ENCODE data around the gene CFAP90. TPM values are rescaled to one million over a fixed set of nuclear protein-coding genes. Genes with fewer than 3 reads are reported as not detected.

CFAP90 gene
- total RNA-seq, 2 donors from 2014 or later = not detected

- no peak overlapping the region for H3K27ac Mint-ChIP-seq
- no peak overlapping the region for H3K4me3 Mint-ChIP-seq
- no peaks in the 10 kb centered on the region for H3K4me1 Mint-ChIP-seq
- ATAC-seq (replicated peaks) = no peak
- H3K36me3 Mint-ChIP-seq (ENCODE audit: low read depth) = no peaks in the 10 kb centered on the region
- peaks cover 38% of the 10 kb centered on the region for H3K27me3 Mint-ChIP-seq
- H3K9me3 Mint-ChIP-seq = no peaks in the 10 kb centered on the region
These were observed 27.3 kb downstream of the CFAP90 start for GRCh38 chr5:7823594-7823993.

- Mint-ChIP-seq H3K36me3 (ENCODE audit: low read depth) (no peaks in the 10 kb centered on the region), H3K27ac (no peak overlapping the region), H3K9me3 (no peaks in the 10 kb centered on the region), H3K27me3 (peaks cover 36% of the 10 kb centered on the region), H3K4me1 (no peaks in the 10 kb centered on the region), H3K4me3 (no peak overlapping the region)
- ATAC-seq (replicated peaks) = no peak
These were observed 28.5 kb downstream of the CFAP90 start for GRCh38 chr5:7822449-7822848.

DNA sequence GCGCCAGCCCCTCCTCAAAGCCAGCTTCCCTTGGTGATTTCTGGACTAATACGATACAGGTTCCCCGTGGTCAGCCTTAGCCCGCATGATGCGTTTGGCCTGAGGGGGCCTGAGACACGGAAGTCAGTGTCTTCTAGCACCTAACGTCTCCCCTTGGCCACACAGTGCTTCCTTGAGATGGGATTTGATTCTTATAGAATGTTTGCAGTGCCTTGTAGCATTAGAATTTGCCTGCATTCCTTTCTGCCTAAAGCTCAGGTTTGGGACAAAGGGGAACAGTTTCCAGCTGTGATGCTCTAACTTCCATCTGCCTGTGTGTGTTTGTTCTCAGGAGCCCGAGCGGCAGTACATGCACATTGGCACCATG is 34.4 kb downstream of the CFAP90 start:
- no peak overlapping the region for H3K27ac Mint-ChIP-seq
- ATAC-seq (replicated peaks) = no peak
- H3K4me1 Mint-ChIP-seq = no peaks in the 10 kb centered on the region
- H3K9me3 Mint-ChIP-seq = no peaks in the 10 kb centered on the region
- H3K36me3 Mint-ChIP-seq (ENCODE audit: low read depth) = no peaks in the 10 kb centered on the region
- peaks cover 40% of the 10 kb centered on the region for H3K27me3 Mint-ChIP-seq
- no peak overlapping the region for H3K4me3 Mint-ChIP-seq

- ATAC-seq (replicated peaks) = peak; percentile 82
- Mint-ChIP-seq H3K27me3 (peaks cover 37% of the 10 kb centered on the region), H3K4me3 (no peak overlapping the region), H3K36me3 (ENCODE audit: low read depth) (no peaks in the 10 kb centered on the region), H3K9me3 (no peaks in the 10 kb centered on the region), H3K4me1 (no peaks in the 10 kb centered on the region), H3K27ac (no peak overlapping the region)
These were observed 34.9 kb downstream of the CFAP90 start for GRCh38 chr5:7815892-7816534.

DNA sequence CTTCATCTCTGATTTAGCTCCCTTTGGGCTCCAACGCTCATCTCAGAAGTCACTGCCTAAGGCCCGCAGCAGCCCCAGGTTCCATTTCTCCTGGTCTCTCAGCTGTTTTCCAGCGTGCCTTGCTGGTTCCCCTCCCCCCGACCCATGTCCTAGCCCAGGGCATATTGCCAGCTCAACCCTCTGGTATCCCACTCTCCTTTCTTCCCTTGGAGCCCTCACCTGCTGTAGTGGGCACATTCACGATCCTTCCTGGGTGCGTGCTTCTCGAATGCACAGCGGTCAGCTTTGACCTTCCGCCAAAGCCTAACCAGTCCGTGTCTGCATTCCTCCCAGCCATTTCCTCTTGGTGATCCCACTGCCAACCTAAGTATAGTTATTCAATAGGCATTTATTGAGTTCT is 36.1 kb downstream of the CFAP90 start:
- no peaks in the 10 kb centered on the region for H3K4me1 Mint-ChIP-seq
- no peaks in the 10 kb centered on the region for H3K9me3 Mint-ChIP-seq
- H3K4me3 Mint-ChIP-seq = no peak overlapping the region
- ATAC-seq (replicated peaks) = no peak
- H3K27me3 Mint-ChIP-seq = peaks cover 41% of the 10 kb centered on the region
- no peaks in the 10 kb centered on the region for H3K36me3 Mint-ChIP-seq (ENCODE audit: low read depth)
- H3K27ac Mint-ChIP-seq = no peak overlapping the region

GRCh38 chr5:7813576-7813975 is 37.4 kb downstream of the CFAP90 start:
- Mint-ChIP-seq H3K27ac (no peak overlapping the region), H3K36me3 (ENCODE audit: low read depth) (no peaks in the 10 kb centered on the region), H3K27me3 (peaks cover 36% of the 10 kb centered on the region), H3K9me3 (no peaks in the 10 kb centered on the region), H3K4me3 (no peak overlapping the region), H3K4me1 (no peaks in the 10 kb centered on the region)
- no peak for ATAC-seq (replicated peaks)

GRCh38 chr5:7813007-7813406 is 37.9 kb downstream of the CFAP90 start:
- ATAC-seq (replicated peaks) = no peak
- no peak overlapping the region for H3K4me3 Mint-ChIP-seq
- H3K36me3 Mint-ChIP-seq (ENCODE audit: low read depth) = no peaks in the 10 kb centered on the region
- no peaks in the 10 kb centered on the region for H3K9me3 Mint-ChIP-seq
- no peaks in the 10 kb centered on the region for H3K4me1 Mint-ChIP-seq
- no peak overlapping the region for H3K27ac Mint-ChIP-seq
- H3K27me3 Mint-ChIP-seq = peaks cover 37% of the 10 kb centered on the region

GRCh38 chr5:7811715-7812114 is 39.2 kb downstream of the CFAP90 start:
- Mint-ChIP-seq H3K27me3 (peaks cover 37% of the 10 kb centered on the region), H3K27ac (no peak overlapping the region), H3K9me3 (no peaks in the 10 kb centered on the region), H3K36me3 (ENCODE audit: low read depth) (no peaks in the 10 kb centered on the region), H3K4me1 (no peaks in the 10 kb centered on the region), H3K4me3 (no peak overlapping the region)
- ATAC-seq (replicated peaks) = no peak

DNA sequence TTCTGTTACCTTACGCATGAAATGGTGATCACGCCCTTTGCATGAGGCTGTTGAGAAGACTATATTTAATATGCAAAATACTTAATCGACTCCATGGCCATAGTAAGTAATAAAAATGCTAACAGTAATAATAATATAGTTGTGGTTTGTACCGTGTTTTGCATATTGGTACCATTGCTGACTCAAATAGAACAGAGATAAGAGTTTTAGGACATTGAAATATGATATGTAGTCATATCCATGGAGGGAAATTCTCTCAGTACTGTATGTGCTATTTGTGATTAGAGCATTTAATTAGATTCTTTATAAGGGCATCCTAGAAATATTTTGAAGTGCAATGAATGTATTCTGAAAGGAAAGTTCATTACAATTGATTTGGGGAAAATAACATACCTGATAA is 41.9 kb downstream of the CFAP90 start:
- Mint-ChIP-seq H3K4me3 (no peak overlapping the region), H3K36me3 (ENCODE audit: low read depth) (no peaks in the 10 kb centered on the region), H3K27ac (no peak overlapping the region), H3K27me3 (peaks cover 29% of the 10 kb centered on the region), H3K9me3 (no peaks in the 10 kb centered on the region), H3K4me1 (no peaks in the 10 kb centered on the region)
- no peak for ATAC-seq (replicated peaks)

DNA sequence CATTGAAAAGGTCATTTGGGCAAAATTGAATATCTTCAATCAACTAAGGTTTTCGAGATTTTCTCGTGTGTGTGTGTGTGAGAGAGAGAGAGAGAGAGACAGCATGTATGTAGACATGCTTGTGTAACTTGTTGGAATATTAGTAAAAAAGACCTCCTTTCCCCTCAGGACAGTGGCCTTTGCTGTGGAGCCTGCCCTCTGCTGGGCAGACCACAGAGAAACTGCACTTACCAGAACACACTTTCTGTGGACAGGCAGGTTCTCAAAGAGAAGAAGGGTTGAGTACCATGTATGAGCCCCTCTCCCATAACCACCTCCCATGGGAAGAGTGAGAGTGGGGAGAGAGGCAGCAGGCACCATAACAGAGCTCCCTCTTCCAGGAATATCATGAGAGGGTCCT is 45.6 kb downstream of the CFAP90 start:
- peaks cover 22% of the 10 kb centered on the region for H3K27me3 Mint-ChIP-seq
- H3K4me1 Mint-ChIP-seq = no peaks in the 10 kb centered on the region
- H3K27ac Mint-ChIP-seq = no peak overlapping the region
- H3K36me3 Mint-ChIP-seq (ENCODE audit: low read depth) = no peaks in the 10 kb centered on the region
- H3K4me3 Mint-ChIP-seq = no peak overlapping the region
- H3K9me3 Mint-ChIP-seq = no peaks in the 10 kb centered on the region
- ATAC-seq (replicated peaks) = no peak

DNA sequence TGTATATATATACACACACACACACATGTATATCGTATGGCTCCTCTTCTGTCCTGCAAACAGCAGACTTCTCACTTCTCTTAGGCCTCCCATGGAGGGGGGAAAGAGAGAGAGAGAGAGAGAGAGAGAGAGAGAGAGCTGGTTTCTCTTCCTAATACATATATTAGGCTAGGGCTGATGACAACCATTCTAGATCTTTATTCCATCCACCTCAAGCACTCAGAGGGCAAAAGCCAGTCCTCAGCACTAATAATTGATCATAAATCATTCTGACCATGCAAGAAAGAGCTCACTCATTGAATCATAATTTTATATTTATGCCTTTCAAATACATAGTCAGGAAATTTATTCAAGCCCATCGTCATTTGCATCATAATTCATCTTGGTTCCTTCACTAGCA is 47.0 kb downstream of the CFAP90 start:
- H3K36me3 Mint-ChIP-seq (ENCODE audit: low read depth) = no peaks in the 10 kb centered on the region
- H3K27me3 Mint-ChIP-seq = peaks cover 19% of the 10 kb centered on the region
- no peaks in the 10 kb centered on the region for H3K9me3 Mint-ChIP-seq
- no peaks in the 10 kb centered on the region for H3K4me1 Mint-ChIP-seq
- H3K27ac Mint-ChIP-seq = no peak overlapping the region
- H3K4me3 Mint-ChIP-seq = no peak overlapping the region
- no peak for ATAC-seq (replicated peaks)

GRCh38 chr5:7802855-7803254 is 48.1 kb downstream of the CFAP90 start:
- Mint-ChIP-seq H3K27ac (no peak overlapping the region), H3K9me3 (no peaks in the 10 kb centered on the region), H3K4me1 (no peaks in the 10 kb centered on the region), H3K4me3 (no peak overlapping the region), H3K27me3 (peaks cover 19% of the 10 kb centered on the region), H3K36me3 (ENCODE audit: low read depth) (no peaks in the 10 kb centered on the region)
- ATAC-seq (replicated peaks) = no peak

GRCh38 chr5:7801891-7802614 is 48.9 kb downstream of the CFAP90 start:
- no peak overlapping the region for H3K27ac Mint-ChIP-seq
- no peaks in the 10 kb centered on the region for H3K9me3 Mint-ChIP-seq
- H3K4me1 Mint-ChIP-seq = no peaks in the 10 kb centered on the region
- no peaks in the 10 kb centered on the region for H3K36me3 Mint-ChIP-seq (ENCODE audit: low read depth)
- H3K4me3 Mint-ChIP-seq = no peak overlapping the region
- ATAC-seq (replicated peaks) = no peak
- H3K27me3 Mint-ChIP-seq = peaks cover 26% of the 10 kb centered on the region

GRCh38 chr5:7795306-7795705 is 55.6 kb downstream of the CFAP90 start:
- Mint-ChIP-seq H3K9me3 (no peaks in the 10 kb centered on the region), H3K27me3 (peaks cover 18% of the 10 kb centered on the region), H3K27ac (no peak overlapping the region), H3K4me3 (no peak overlapping the region), H3K36me3 (ENCODE audit: low read depth) (no peaks in the 10 kb centered on the region), H3K4me1 (no peaks in the 10 kb centered on the region)
- no peak for ATAC-seq (replicated peaks)

GRCh38 chr5:7794823-7795222 is 56.1 kb downstream of the CFAP90 start:
- no peak for ATAC-seq (replicated peaks)

More at GRCh38 chr5:7794823-7795222, 56.1 kb downstream of the CFAP90 start:
- peaks cover 21% of the 10 kb centered on the region for H3K27me3 Mint-ChIP-seq
- H3K4me3 Mint-ChIP-seq = no peak overlapping the region
- no peak overlapping the region for H3K27ac Mint-ChIP-seq
- H3K36me3 Mint-ChIP-seq (ENCODE audit: low read depth) = no peaks in the 10 kb centered on the region
- no peaks in the 10 kb centered on the region for H3K9me3 Mint-ChIP-seq
- no peaks in the 10 kb centered on the region for H3K4me1 Mint-ChIP-seq

Measured in activated T-helper 17 cell treated with anti-CD3 and anti-CD28 coated beads, Interleukin-2, amount 50 U/mL, for 72 hours (primary cell).